Stimulated activated CD4-positive, alpha-beta T cell treated with anti-CD3 and anti-CD28 coated beads, TNF-alpha, amount 100 ng/mL, for 24 hours (primary cell): ENCODE data around the gene CCDC88C.
"Not testable (repeated sequence)": the region's sequence is repeated elsewhere in the genome, so short reads cannot be mapped to it uniquely, and the experiment has no call there.

Experiments
- DNase-seq, 3 experiments: peaks; one replicate each; pipeline ENCODE4 v3.0.0-alpha.2; 2020; ENCODE audit warnings: low read depth in 3 of 3

Gene CCDC88C

GRCh38 chr14:91270188-91270587 is 147.4 kb downstream of the CCDC88C start:
- DNase-seq = no peak

DNA sequence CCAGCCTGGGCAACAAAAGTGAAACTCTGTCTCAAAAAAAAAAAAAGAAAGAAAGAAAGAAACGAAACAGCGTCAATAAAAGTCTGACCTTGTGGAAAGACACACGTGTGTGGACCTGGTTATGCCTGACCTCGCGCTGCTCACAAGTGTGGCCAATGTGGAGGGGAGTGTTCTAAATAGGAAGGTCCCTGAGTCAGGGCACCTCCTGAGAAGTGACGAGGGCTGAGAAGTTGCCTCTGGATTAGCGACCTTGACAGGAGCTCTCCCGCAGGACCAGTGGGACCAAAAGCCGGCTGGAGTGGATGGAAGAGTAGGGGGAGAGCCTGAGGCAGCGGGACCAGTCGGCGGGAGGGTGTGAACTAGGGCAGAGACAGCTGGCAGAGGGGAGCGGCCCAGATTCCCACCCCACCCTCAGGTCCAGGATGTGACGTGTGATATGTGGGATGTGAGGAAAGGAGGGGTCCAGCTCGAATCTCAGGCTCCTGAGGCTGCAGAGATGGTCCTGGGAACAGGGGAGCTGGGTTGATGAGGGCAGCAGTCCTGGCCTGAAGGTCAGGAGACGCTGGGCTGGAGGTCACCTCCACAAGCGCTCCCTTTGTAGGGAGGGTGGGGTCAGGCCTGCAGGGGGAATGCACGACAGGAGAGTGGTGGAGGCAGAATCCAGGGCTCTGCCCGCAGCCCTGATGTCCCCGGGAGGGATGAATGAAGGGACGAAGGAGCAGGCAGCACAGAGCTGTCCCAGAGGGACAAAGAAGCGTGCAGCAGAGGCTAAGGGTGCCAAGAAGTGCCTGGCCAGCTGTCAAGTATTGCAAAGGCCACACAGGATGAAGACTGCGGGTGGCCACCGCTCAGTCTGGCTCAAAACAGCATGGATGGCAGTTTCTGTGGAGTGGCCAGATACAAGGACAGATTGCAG is 148.3 kb downstream of the CCDC88C start:
- no peak for DNase-seq

- DNase-seq = no peak
These were observed 149.6 kb downstream of the CCDC88C start for GRCh38 chr14:91267965-91268437.

DNA sequence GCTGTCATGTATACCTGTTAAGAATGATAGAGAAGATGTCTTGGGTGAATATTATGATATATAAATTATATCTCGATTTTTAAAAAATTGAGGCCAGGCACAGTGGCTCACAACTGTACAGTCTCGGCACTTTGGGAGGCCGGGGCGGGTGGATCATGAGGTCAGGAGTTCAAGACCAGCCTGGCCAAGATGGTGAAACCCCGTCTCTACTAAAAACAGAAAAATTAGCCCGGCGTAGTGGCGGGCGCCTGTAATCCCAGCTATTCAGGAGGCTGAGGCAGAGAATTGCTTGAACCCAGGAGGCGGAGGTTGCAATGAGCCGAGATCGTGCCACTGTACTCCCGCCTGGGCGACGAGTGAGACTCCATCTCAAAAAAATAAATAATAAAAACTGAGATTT is 151.3 kb downstream of the CCDC88C start:
- not testable (repeated sequence) for DNase-seq

- no peak for DNase-seq
These were observed 152.2 kb downstream of the CCDC88C start for GRCh38 chr14:91265404-91265803.

DNA sequence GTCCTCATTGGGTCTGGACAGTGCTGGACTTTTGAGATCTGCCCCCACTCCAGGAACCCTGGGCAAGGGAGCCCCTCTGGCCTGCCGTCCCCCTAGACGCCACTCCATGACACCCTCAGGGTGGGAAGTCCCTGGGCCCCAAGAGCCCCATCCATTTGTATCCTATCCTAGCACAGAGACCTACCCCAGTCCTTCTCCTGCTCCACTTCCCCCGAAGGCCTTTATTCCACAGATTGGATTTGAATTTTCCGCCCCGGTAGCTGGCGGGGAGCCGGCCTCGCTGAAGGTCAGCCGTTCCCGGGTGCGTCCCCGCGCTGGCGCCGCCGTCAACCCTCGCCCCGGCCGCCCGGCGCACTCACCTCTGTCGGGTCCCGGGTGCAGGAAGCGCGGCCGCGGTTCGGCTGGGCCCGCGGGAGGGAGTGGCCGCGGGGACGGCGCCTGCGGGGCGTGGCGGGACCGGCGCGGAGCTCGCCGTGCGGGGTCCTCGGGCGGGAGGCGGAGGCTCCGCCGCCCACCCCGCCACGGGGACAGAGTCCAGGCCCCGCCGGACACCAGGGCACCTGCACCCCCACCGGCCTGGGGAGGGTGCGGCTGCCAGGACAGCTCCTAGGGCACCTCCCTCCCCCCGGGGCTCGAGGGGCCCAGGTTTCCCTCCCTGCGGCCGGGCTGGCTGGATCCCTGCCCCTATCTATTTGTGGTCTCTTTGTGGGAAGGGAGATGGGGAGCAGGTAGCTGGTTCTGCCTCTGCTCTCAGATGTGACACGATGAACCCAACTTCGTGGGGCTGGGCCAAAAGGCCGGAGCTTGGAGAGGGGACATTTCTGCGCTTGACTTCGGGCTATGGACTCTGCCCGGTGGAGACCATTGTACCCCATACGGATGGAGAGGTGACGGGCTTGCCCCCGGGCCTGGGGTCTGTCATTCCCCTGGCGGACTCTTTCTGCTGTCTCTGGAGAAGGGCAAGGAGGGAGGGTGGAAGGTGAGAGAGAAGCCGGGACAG is 153.2 kb downstream of the CCDC88C start:
- DNase-seq = no peak

GRCh38 chr14:91263329-91263728 is 154.3 kb downstream of the CCDC88C start:
- DNase-seq = no peak

DNA sequence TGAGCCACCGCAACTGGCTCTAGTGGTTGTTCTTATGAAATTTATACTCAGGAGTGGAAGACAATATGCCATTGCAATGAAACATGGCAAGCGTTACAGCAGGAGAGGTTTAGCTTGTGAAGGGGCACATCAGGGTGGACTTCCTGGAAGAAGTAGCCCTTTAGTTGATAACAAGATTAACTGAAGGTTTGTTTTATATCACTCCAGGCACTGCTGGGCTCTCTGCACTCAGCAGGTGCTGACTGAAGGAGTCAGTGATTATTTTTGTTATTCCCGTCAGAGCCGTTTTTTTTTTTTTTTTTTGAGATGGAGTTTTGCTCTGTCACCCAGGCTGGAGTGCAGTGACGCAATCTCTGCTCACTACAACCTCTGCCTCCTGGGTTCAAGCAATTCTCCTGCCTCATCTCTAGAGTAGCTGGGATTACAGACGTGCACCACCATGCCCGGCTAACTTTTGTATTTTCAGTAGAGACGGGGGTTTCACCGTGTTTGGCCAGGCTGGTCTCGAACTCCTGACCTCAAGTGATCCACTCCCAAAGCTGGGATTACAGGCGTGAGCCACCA is 155.6 kb downstream of the CCDC88C start:
- DNase-seq = no peak

- DNase-seq = no peak
These were observed 156.5 kb downstream of the CCDC88C start for GRCh38 chr14:91261115-91261514.

DNA sequence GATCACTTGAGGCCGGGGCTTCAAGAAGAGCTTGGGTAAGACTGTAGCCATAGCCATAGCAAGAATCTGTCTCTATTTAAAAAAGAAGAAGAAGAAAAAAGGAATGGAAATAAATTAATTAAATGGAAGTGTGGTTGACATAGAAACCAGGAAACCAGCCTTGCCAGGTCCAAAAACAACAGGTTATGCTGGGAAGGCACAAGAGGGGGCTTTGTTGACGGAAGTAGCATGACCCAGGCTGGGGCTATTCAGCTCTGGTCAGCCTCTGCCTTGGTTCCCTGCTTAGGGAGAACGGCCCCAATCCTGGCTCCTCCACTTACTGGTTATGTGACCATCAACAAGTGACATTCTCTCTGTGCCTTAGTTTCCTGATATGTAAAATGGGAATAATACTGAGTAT is 158.7 kb downstream of the CCDC88C start:
- no peak for DNase-seq

DNA sequence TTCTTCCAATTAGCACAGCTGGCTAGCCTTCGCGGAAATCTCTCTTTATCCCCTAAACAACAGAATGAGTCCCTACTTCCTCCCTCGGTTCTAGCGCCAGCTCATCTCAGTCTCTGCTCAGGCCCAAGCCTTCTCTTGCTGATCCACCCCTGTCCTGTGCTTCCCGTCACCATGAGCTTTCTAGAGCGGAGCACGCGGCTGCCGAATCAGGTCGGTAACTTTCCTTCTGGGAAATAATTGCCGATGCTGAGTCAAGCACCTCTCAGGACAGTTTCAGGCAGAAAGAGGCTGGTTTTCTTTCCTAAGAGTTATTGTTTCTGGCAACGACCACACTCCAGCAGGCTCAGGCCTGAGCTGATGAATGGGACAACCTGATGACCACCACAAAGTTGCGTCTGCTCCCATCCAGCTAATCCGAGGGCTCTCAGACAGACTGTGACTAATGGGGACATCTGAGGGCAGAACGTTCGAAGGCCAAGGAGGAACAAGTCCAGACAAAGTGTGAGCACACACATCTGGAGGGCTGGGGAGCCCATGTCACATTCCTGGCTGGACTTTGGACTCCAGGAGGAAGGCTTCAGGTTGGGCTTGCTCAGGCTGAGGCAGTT is 159.5 kb downstream of the CCDC88C start:
- no peak for DNase-seq

- no peak for DNase-seq
These were observed 160.2 kb downstream of the CCDC88C start for GRCh38 chr14:91257328-91258010.

DNA sequence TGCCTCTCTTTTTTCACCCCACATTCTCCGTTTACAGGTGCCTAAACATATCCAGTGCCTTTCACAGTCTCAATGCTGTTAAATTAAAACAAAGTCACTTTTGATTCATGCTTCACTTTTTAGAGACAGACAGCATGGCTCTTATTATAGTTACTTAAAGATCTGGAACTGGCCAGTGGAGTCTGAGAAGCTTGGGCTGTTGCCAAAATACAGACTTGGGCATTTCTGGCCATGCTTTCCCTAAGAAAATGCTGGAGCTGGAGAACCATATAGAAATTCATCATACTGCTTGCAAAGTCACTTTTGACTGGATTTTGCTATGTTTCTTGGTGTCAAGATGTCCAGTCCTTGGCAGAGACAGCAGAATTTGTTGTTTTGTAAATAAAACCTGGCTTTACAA is 161.0 kb downstream of the CCDC88C start:
- DNase-seq = no peak

DNA sequence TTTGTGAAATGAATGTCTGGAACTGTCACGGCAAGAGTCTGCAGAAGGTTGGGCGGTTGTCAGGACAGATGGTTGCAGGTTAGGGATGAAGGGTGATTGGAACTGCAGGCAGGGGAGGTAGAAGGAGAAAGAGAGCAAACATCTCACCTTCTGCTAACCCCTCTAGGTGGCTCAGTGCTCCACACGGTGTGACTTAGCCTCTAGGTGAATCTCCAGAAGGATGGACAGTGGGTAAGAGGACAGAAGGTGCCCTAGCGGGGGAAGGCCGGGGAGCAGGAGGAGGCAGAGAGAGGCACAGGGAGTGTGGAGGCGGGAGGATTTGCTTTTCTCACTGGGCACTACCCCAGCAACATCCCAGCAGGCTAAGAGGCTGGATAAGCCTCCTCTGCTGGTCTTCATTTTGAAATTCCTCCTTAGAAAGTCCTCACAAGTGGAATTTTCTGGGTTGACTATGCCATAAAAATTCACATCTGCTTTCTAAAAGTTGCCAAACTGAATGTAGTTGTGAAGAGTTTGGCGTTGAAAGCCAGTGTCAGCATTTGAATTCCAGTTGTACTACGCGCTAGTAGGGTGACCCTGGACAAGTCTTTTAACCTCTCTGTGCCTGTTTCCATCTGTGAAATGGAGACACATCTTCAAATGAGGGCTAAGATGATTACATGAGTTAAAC is 162.5 kb downstream of the CCDC88C start:
- no peak for DNase-seq

GRCh38 chr14:91254461-91254860 is 163.2 kb downstream of the CCDC88C start:
- no peak for DNase-seq

- DNase-seq = no peak
These were observed 163.8 kb downstream of the CCDC88C start for GRCh38 chr14:91253795-91254323.

GRCh38 chr14:91252871-91253794 is 164.5 kb downstream of the CCDC88C start:
- DNase-seq = no peak

DNA sequence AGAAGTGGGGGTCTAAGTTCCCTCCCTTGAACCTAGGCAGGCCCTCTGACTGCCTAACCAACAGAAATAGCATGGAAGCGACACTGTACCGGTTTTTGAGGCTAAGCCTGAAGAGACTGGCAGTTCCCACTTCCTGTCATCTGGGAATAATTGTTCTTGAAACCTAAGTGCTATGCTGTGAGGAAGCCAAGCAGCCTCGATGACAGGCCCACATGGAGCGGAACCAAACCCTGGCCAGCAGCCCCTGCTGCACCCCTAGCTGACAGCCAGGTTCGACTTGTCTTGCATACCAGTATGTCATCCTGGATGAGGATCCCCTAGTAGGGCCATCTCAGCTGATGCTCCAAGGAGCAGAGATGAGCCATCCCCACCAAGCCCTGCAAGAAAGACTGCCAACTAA is 166.7 kb downstream of the CCDC88C start:
- DNase-seq = no peak
